GM19099 (cell line): ENCODE data around the gene MRPL53.

Experiments
- POLR2A ChIP-seq: IDR thresholded peaks from 3 replicates; pipeline ENCODE4 v1.6.1; 2011; ENCODE audit warnings: low read depth; ENCODE audit not compliant: insufficient read length; ENCODE audit errors: extremely low read depth

The MRPL53 gene

GRCh38 chr2:74429487-74430451 lies 42.7 kb downstream of the MRPL53 start:
- TF ChIP-seq POLR2A = no peak

- TF ChIP-seq POLR2A = no peak
These were observed 43.8 kb downstream of the MRPL53 start for GRCh38 chr2:74428675-74429074.

GRCh38 chr2:74427551-74427950 lies 44.9 kb downstream of the MRPL53 start:
- no peak for TF ChIP-seq POLR2A

GRCh38 chr2:74426181-74426758 lies 46.2 kb downstream of the MRPL53 start:
- TF ChIP-seq POLR2A = no peak

- TF ChIP-seq POLR2A = no peak
These were observed 47.0 kb downstream of the MRPL53 start for GRCh38 chr2:74425523-74425922.

GRCh38 chr2:74424995-74425406 lies 47.5 kb downstream of the MRPL53 start:
- TF ChIP-seq POLR2A = no peak

- TF ChIP-seq POLR2A = no peak
These were observed 48.1 kb downstream of the MRPL53 start for GRCh38 chr2:74424139-74424992.

- TF ChIP-seq POLR2A = no peak
These were observed 49.0 kb downstream of the MRPL53 start for GRCh38 chr2:74423231-74424095.
